OCI-LY3 (cell line): Measurements from ENCODE around the gene PIAS4.

ENCODE experiments used
- H2AFZ ChIP-seq: fragments of 200-600, 300-600 bp; shearing (Covaris generic); 2 replicates; pipeline ENCODE4 v1.6.0; 2014; ENCODE audit warnings: antibody characterized with exemption, low read depth, low read length
- H3K27ac ChIP-seq: fragments of 200-600, 300-600 bp; sonication (generic); 2 replicates; pipeline ENCODE4 v1.5.1; 2014; ENCODE audit warnings: mild to moderate bottlenecking, low read length, moderate library complexity, mixed read lengths
- H3K27me3 ChIP-seq: fragments of 200-600, 300-600 bp; sonication (generic); 2 replicates; pipeline ENCODE4 v1.6.1; 2014; ENCODE audit warnings: low read depth, low read length, mixed read lengths
- H3K36me3 ChIP-seq: fragments of 200-600, 300-600 bp; sonication (generic); replicated peaks from 2 replicates; pipeline ENCODE3; 2014; ENCODE audit warnings: low read depth, low read length, mixed read lengths
- H3K4me1 ChIP-seq: fragments of 300-600, 200-600 bp; sonication (generic); 2 replicates; pipeline ENCODE4 v1.6.1; 2014; ENCODE audit warnings: low read length, mixed read lengths
- H3K4me2 ChIP-seq: fragments of 200-600, 300-600 bp; sonication (generic); 2 replicates; pipeline ENCODE4 v1.6.1; 2014; ENCODE audit warnings: low read length, mixed read lengths
- H3K4me3 ChIP-seq: fragments of 300-600, 200-600 bp; sonication (generic); 2 replicates; pipeline ENCODE4 v1.5.1; 2014; ENCODE audit warnings: antibody characterized with exemption, mild to moderate bottlenecking, low read length, moderate library complexity
- H3K79me2 ChIP-seq: fragments of 300-600, 200-600 bp; shearing (Covaris generic); 2 replicates; pipeline ENCODE4 v1.6.1; 2014; ENCODE audit warnings: mild to moderate bottlenecking, low read length, mixed read lengths
- H3K9ac ChIP-seq: fragments of 300-600, 200-600 bp; shearing (Covaris generic); 2 replicates; pipeline ENCODE4 v1.6.0; 2014; ENCODE audit warnings: mild to moderate bottlenecking, low read length, moderate library complexity
- H3K9me3 ChIP-seq: fragments of 200-600, 300-600 bp; shearing (Covaris generic); 2 replicates; pipeline ENCODE4 v1.6.1; 2014; ENCODE audit warnings: low read length, mixed read lengths; ENCODE audit not compliant: insufficient read depth
- H4K20me1 ChIP-seq: fragments of 200-600, 300-600 bp; sonication (generic); 2 replicates; pipeline ENCODE4 v1.6.1; 2016; ENCODE audit warnings: low read length, mixed read lengths; ENCODE audit not compliant: insufficient read depth
- EZH2phosphoT487 ChIP-seq: fragments of 200-600 bp; shearing (Covaris generic); IDR thresholded peaks from 2 replicates; pipeline ENCODE4 v1.6.1; 2018; ENCODE audit warnings: antibody characterized with exemption, mixed run types, low read depth
- TF ChIP-seq, protein P1 (sequence below): fragments of 200-600, 300-600 bp; sonication (generic); IDR thresholded peaks from 2 replicates; pipeline ENCODE4 v1.5.1; 2014; ENCODE audit warnings: antibody characterized with exemption, low read length, low read depth

PIAS4 gene

DNA sequence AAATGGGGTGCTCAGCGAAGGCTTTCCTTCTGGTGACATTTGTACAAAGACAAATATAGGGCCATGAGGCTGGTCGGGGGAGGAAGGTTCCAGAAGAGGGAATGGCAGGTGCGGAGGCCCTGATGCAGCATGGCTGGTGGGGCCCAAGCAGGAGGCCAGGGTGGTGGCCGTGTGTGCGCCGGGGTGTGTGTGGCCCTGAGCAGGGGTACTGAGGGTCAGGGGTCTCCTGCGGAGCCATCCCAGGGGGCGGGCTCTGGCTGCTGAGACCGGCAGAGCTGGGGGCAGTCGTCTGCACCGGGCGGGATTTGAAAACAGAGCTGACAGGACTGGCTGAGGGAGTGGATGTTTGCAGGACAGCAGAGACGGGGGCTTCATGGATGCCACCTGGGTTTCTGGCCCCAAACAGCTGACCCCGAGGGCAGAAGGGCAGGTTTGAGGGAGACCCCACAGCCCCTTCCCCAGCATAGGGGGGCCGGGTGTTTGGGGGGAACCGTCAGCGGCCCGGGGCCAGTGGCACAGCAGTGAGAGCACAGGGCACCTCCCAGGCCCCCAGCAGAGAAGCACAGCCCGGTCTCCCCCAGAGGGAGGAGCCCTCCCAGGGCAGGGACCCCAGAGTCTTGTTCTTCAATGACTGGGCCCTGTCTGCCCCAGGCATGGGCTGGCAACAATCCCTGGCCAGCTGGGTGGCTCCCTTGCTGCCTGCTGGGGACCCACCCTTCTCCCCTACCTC is 11.4 kb downstream of the PIAS4 start:
- peaks cover 56% of the 10 kb centered on the region for H3K79me2 ChIP-seq
- H3K27ac ChIP-seq, result no peak overlapping the region
- H3K36me3 ChIP-seq, result peaks cover 19% of the 10 kb centered on the region
- H4K20me1 ChIP-seq, result peaks cover 6% of the 10 kb centered on the region; the same call in 1 of the 2 replicates
- H3K9ac ChIP-seq, result no peak overlapping the region
- H3K9me3 ChIP-seq, result no peaks in the 10 kb centered on the region
- H3K4me1 ChIP-seq, result no peaks in the 10 kb centered on the region
- no peaks in the 10 kb centered on the region for H3K27me3 ChIP-seq
- no peak overlapping the region for H2AFZ ChIP-seq
- TF ChIP-seq EZH2phosphoT487, result no peak
- TF ChIP-seq, protein P1, sequence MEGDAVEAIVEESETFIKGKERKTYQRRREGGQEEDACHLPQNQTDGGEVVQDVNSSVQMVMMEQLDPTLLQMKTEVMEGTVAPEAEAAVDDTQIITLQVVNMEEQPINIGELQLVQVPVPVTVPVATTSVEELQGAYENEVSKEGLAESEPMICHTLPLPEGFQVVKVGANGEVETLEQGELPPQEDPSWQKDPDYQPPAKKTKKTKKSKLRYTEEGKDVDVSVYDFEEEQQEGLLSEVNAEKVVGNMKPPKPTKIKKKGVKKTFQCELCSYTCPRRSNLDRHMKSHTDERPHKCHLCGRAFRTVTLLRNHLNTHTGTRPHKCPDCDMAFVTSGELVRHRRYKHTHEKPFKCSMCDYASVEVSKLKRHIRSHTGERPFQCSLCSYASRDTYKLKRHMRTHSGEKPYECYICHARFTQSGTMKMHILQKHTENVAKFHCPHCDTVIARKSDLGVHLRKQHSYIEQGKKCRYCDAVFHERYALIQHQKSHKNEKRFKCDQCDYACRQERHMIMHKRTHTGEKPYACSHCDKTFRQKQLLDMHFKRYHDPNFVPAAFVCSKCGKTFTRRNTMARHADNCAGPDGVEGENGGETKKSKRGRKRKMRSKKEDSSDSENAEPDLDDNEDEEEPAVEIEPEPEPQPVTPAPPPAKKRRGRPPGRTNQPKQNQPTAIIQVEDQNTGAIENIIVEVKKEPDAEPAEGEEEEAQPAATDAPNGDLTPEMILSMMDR, result no peak
- no peak overlapping the region for H3K4me2 ChIP-seq
- no peak overlapping the region for H3K4me3 ChIP-seq

DNA sequence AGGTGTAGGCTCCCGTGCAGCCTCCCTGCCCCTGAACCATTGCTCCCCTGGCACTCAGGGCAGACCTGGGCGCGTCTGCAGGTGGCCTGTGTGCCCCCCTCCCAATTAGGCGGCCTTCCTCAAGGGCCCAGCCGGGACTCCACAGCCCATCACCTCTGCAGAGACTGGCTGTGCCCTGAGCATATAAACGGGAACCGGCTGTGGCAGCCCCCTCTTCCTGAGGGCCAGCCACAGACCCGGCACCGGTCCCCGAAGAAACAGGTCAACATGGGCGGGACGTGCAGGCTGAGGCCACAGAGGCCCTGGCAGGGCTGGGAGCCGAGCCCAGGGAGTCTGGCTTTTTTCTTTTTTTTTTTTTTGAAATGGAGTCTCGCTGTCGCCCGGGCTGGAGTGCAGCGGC is 12.0 kb downstream of the PIAS4 start:
- peaks cover 56% of the 10 kb centered on the region for H3K79me2 ChIP-seq
- no peak overlapping the region for H3K4me2 ChIP-seq
- H3K9me3 ChIP-seq, result no peaks in the 10 kb centered on the region
- H3K27me3 ChIP-seq, result no peaks in the 10 kb centered on the region
- TF ChIP-seq EZH2phosphoT487, result no peak
- TF ChIP-seq, protein P1, result no peak
- no peak overlapping the region for H3K9ac ChIP-seq
- H3K4me1 ChIP-seq, result no peaks in the 10 kb centered on the region
- H4K20me1 ChIP-seq, result peaks cover 6% of the 10 kb centered on the region; the same call in 1 of the 2 replicates
- H3K4me3 ChIP-seq, result no peak overlapping the region
- peaks cover 19% of the 10 kb centered on the region for H3K36me3 ChIP-seq
- H2AFZ ChIP-seq, result no peak overlapping the region
- no peak overlapping the region for H3K27ac ChIP-seq

DNA sequence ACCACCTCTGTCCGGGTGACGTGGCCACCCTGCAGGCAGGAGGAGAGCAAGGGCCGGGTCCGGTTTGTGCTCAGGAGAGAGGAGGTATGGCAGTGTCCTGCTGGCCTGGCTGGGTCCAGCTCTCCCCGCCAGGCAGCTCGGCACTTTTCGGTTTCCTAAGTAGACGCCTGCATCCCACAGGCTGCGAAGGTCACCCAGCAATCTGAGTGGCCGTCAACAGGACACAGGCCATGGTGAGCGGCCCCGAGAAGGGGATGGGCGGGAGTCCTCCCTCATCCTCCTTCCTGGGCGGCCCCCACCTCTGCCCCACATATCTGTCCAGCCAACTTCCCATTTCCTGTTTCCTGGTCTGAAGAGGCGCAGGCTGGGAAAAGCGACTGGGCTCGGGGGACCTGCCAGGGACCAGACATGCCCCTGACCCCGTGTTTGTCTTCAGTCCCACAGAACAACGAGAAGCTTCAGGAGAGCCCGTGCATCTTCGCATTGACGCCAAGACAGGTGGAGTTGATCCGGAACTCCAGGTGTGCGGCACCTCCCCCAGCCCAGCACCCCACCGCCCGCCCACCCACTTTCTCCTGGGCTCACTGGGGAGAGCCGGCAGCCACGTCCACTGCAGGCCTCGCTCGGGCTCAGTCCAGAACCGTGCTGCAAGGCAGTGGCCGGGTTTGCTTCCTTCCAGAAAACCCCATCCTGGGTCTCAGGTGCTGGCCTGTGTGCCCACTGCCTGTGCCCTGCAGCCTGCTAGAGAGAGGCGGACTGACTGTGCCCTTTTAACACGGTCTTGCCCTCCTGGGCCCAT is 16.3 kb downstream of the PIAS4 start:
- peaks cover 3% of the 10 kb centered on the region; the same call in 1 of the 2 replicates for H4K20me1 ChIP-seq
- TF ChIP-seq EZH2phosphoT487, result no peak
- TF ChIP-seq, protein P1, result no peak

DNA sequence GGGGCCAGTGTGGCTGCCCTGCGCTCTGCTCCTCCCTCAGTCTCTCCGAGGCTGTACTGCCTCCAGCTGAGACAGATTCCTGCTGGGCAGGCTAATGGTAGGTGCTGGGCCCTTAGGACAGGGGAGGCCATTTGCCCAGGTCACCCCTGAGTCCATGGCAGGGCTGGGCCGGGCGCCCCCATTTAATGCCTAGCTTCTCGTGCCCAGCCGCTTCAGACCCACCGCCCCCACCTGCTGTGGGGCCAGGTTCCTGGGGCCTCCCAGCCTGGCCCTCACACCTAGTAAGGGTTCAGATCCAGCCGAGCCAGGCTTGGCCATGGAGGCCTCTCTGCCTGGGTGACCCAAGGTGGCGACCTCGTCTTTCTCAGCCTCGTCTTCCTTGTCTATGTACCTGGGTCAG is 17.8 kb downstream of the PIAS4 start:
- Histone ChIP-seq H3K79me2 (peaks cover 22% of the 10 kb centered on the region; the same call in 1 of the 2 replicates), H3K9me3 (no peaks in the 10 kb centered on the region), H3K4me2 (no peak overlapping the region), H4K20me1 (no peaks in the 10 kb centered on the region; the same call in 1 of the 2 replicates), H3K27ac (no peak overlapping the region), H3K27me3 (no peaks in the 10 kb centered on the region), H3K4me3 (no peak overlapping the region), H2AFZ (no peak overlapping the region), H3K36me3 (peaks cover 22% of the 10 kb centered on the region), H3K9ac (no peak overlapping the region), H3K4me1 (no peaks in the 10 kb centered on the region)
- TF ChIP-seq, protein P1, result no peak
- TF ChIP-seq EZH2phosphoT487, result no peak

More for the DNA sequence above, 16.3 kb downstream of the PIAS4 start:
- no peak overlapping the region for H3K4me2 ChIP-seq
- H3K27ac ChIP-seq, result no peak overlapping the region
- no peak overlapping the region for H3K4me3 ChIP-seq
- H3K9me3 ChIP-seq, result no peaks in the 10 kb centered on the region
- no peaks in the 10 kb centered on the region for H3K27me3 ChIP-seq
- H3K9ac ChIP-seq, result no peak overlapping the region
- peaks cover 24% of the 10 kb centered on the region for H3K36me3 ChIP-seq
- peaks cover 34% of the 10 kb centered on the region for H3K79me2 ChIP-seq
- H2AFZ ChIP-seq, result no peak overlapping the region
- no peaks in the 10 kb centered on the region for H3K4me1 ChIP-seq
